Activated T-helper 2 cell treated with anti-CD3 and anti-CD28 coated beads, Interferon-gamma antibody, Interleukin-2, Interleukin-4, amounts not matched to agents 10 μg/mL and 5 μg/mL and 100 μg/mL, durations not matched to agents 14 hours and 24 hours and 36 hours (primary cell): Measurements from ENCODE around the gene ZNF385A. TPM values are rescaled to one million over a fixed set of nuclear protein-coding genes. Genes with fewer than 3 reads are reported as not detected.
A peak's percentile ranks its signal among the peaks of the same experiment; 100 is the strongest.
"Not testable (repeated sequence)": the region's sequence is repeated elsewhere in the genome, so short reads cannot be mapped to it uniquely, and the experiment has no call there.

Experiments used
- DNase-seq: peaks from one replicate; pipeline ENCODE4 v3.0.0; 2021; ENCODE audit warnings: low spot score
- H3K27ac Mint-ChIP-seq: one replicate; pipeline ENCODE4 v1.8.0; 2021; ENCODE audit warnings: mixed read lengths
- H3K27me3 Mint-ChIP-seq: one replicate; pipeline ENCODE4 v1.8.0; 2021; ENCODE audit warnings: low read depth, mixed read lengths
- H3K36me3 Mint-ChIP-seq: one replicate; pipeline ENCODE4 v1.8.0; 2021; ENCODE audit warnings: low read depth, mixed read lengths
- H3K4me1 Mint-ChIP-seq: one replicate; pipeline ENCODE4 v1.8.0; 2021; ENCODE audit warnings: low read depth, mixed read lengths
- H3K4me3 Mint-ChIP-seq: one replicate; pipeline ENCODE4 v1.8.0; 2021; ENCODE audit warnings: low read depth, mild to moderate bottlenecking, moderate library complexity, mixed read lengths
- H3K9me3 Mint-ChIP-seq: one replicate; pipeline ENCODE4 v1.8.0; 2021; ENCODE audit warnings: mixed read lengths
- intact Hi-C: fragments of 100-400 bp; cut with micrococcal nuclease; formaldehyde crosslinking; loops from one replicate; pipeline ENCODE4 v1.15.1; 2023
- total RNA-seq: library from RNA; stranded (reverse); gene quantifications from 2 replicates; pipeline ENCODE4 v1.2.3, GENCODE V29; 2022

The ZNF385A gene
- total RNA-seq, 1 donor from 2014 or later: 0.78 TPM

DNA sequence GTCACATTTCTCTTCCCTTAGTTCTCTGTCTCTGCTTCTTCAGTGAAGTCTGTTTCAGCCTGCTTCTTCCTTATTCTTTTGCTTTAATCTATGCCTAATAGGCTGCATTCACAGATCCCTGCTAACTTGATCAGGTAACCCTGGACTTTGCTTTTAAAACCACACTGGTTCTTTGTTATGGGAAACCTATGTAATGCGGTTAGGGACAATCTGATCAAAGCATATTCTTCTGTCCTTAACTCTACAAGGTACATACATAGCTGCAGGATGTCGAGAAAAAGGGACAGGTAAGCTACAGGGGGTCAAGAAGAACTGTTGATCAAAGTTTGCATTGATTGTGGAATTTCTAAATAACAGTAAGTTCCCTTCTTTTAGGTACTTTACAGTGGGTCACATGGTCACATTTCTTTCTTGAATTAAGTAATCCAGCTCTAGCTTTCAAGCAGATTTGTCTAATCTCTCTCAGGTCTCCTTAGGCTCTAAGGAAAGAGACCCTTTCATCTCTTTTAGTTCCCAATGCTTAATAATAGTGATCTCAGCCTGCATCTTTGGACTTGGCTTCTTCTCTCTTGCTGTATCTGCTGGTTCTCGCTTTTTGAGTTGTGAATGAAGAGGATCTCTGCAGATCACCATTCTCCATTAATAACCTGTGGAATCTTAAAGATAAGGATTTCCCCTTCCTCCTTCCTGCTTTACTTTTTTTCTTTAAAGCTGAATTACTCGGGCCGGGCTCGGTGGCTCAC, 55.8 kb downstream of the ZNF385A start:
- Mint-ChIP-seq H3K9me3 (no peaks in the 10 kb centered on the region), H3K4me3 (peak overlapping the region; percentile 35), H3K27ac (peak overlapping the region; percentile 14), H3K36me3 (peaks cover 30% of the 10 kb centered on the region), H3K4me1 (peaks cover 43% of the 10 kb centered on the region), H3K27me3 (no peaks in the 10 kb centered on the region)
- no peak for DNase-seq
- intact Hi-C loops: no loop called here

DNA sequence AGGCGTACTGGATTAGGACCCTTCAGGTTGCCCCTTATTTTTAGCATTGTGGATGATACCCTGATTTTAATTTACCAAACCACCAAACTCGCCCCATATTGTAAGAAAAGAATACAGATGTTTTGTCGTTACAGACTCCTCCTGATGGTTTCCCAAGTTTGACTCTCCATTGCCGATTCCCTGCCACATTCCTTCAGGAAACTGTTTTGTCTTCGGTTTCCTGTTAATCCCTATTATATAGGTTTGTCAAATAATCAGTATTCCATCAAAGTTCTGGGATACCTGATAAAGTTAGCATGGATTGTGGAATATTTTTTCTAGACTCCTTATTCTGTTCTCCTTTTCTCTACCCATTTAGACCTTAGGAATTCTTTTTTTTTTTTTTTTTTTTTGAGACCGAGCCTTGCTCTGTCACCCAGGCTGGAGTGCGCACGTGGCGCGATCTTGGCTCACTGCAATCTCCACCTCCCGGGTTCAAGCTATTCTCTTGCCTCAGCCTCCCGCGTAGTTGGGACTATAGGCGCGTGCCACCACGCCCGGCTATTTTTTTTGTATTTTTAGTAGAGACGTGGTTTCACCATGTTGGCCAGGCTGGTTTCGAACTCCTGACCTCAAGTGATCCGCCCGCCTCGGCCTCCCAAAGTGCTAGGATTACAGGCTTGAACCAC, 59.0 kb downstream of the ZNF385A start:
- peak overlapping the region; percentile 100 for H3K4me3 Mint-ChIP-seq
- peak overlapping the region; percentile 97 for H3K27ac Mint-ChIP-seq
- H3K36me3 Mint-ChIP-seq: peaks cover 18% of the 10 kb centered on the region
- intact Hi-C loops: loop anchor here (1.0 to 2.0 kb wide), 3 partner anchors 31 to 39 kb away; partner anchors contain the start of gene GPR84
- not testable (repeated sequence) for H3K9me3 Mint-ChIP-seq, DNase-seq, H3K27me3 Mint-ChIP-seq
- peaks cover 28% of the 10 kb centered on the region for H3K4me1 Mint-ChIP-seq

DNA sequence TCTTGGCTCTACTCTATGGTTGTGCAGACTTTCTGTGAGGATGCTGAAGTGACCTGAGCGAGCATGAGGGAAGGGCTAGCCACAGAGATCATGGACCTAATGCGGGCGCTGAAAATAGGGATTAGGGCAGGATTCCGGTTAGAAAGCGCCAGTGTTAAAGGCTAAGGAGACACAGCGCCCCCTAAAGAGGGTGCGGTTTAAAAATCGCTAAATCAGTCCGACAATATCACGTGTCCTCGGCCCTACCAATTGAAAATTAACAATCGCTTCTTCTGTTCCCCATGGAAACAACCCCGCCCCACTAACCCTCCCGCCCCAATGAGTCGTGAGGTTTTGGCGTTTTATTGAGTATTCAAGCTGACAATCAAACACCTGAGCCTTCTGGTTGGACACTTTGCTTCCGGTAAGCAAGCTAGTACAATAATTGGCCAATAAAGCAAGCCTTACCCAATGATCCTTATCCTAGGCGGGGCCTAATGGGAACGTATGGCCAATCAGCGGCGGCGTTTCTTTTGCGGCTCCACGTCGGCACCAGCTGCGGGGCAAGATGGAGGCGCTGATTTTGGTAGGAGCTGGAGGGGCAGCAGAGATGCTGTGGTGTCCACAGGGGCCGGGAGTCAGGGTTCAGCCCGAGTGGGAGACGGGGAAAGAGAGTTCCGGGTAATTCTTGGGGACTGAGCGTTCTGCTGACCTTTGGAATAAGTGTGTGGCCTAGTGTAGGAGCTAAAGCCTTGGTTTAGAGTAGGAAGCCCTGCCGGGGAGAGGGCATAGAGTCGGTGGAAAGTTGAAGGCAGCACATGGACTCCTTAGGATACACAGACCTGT, 59.7 kb downstream of the ZNF385A start, which contains the start of gene COPZ1:
Gene COPZ1, plus strand, starts transcription at position 515 of the 825 bp plus-strand sequence. Its CDS starts 33 bp downstream, at position 548.
- H3K9me3 Mint-ChIP-seq: no peaks in the 10 kb centered on the region
- H3K27ac Mint-ChIP-seq: peak within 1 kb of the TSS; percentile 97
- peaks cover 15% of the 10 kb centered on the region for H3K36me3 Mint-ChIP-seq
- peak; percentile 92 for DNase-seq
- H3K27me3 Mint-ChIP-seq: no peaks in the 10 kb centered on the region
- H3K4me1 Mint-ChIP-seq: peaks cover 21% of the 10 kb centered on the region
- intact Hi-C loops: loop anchor here (1.0 to 2.0 kb wide), 4 partner anchors 30 to 45 kb away; partner anchors contain the start of genes CBX5, GPR84 and HNRNPA1
- H3K4me3 Mint-ChIP-seq: peak within 1 kb of the TSS; percentile 100

GRCh38 chr12:54321363-54321762, 63.2 kb downstream of the ZNF385A start:
- peaks cover 7% of the 10 kb centered on the region for H3K4me1 Mint-ChIP-seq
- H3K27me3 Mint-ChIP-seq: peaks cover 3% of the 10 kb centered on the region
- H3K9me3 Mint-ChIP-seq: no peaks in the 10 kb centered on the region
- peaks cover 5% of the 10 kb centered on the region for H3K36me3 Mint-ChIP-seq
- no peak overlapping the region for H3K27ac Mint-ChIP-seq
- no peak for DNase-seq
- intact Hi-C loops: no loop called here
- no peak overlapping the region for H3K4me3 Mint-ChIP-seq

Other genes with a start within 250 kb of the ZNF385A start
- 26.9 and 31.1 TPM in 2 replicates for gene SMUG1, start 195.7 kb downstream of the ZNF385A start, total RNA-seq
- 98.1 and 100 TPM in 2 replicates for gene CBX5, start 104.6 kb downstream of the ZNF385A start, total RNA-seq
- gene HNRNPA1, start 104.0 kb downstream of the ZNF385A start, total RNA-seq: 1,977 and 2,036 TPM in 2 replicates
- not detected in 2 replicates for gene NFE2, start 83.7 kb downstream of the ZNF385A start, total RNA-seq
- gene COPZ1, start 59.6 kb downstream of the ZNF385A start, total RNA-seq: 108 and 109 TPM in 2 replicates
- gene GPR84, start 20.2 kb downstream of the ZNF385A start, total RNA-seq: 1.8 and 2.3 TPM in 2 replicates
- gene ITGA5, start 34.5 kb upstream of the ZNF385A start, total RNA-seq: 41.4 and 41.5 TPM in 2 replicates
- gene GTSF1, start 88.9 kb upstream of the ZNF385A start, total RNA-seq: 4.5 and 5.6 TPM in 2 replicates
- 105 and 109 TPM in 2 replicates for gene NCKAP1L, start 113.0 kb upstream of the ZNF385A start, total RNA-seq
- 17.1 and 18.7 TPM in 2 replicates for gene PDE1B, start 164.9 kb upstream of the ZNF385A start, total RNA-seq
- not detected in 2 replicates for gene PPP1R1A, start 203.9 kb upstream of the ZNF385A start, total RNA-seq